ENCODE results near the gene AIG1. TPM values are rescaled to one million over a fixed set of nuclear protein-coding genes. Genes with fewer than 3 reads are reported as not detected.

AIG1 gene
- total and polyA plus RNA-seq, 2 of the 4 experiments (the other 2 are of a cell fraction), result 21.3 to 27.1 TPM

DNA sequence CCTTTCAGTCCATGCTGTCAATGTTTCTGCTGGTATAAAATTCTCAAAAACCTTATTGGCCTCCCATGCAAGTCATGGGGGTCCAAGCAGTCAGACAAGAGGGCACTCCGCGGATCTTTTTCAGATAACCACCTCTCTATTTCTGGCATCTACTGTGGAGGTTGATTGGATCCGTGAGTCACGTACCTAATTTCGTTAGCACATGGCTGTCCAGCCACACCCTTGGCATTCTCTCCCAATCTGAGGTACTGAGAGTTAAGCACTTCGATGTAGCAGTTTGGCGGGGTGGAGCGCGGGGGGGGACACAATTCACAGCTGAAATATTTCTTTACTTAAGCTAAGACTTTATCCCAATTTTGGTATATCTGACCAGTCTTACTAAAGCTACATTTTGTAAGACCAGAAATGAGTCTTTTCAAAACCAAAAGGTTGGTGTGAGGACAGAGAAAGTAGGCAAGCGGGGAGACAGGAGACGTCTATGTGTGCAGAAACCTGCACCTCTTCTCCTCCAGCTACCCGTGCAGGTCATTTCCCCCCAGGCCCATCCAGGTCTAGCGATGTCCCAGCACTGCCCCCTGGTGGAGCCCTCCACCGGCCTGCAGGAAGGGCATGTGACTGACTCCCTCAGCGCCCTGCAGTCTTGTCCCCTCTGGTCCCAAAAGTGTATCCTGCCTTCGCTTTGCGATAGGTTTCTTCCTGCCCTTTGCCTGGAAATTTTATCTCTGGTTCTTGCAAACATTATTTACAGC is 276.7 kb downstream of the AIG1 start:
- H2BK120ac ChIP-seq (ENCODE audit: low read depth, low read length), result peak overlapping the region; percentile 68
- no peaks in the 10 kb centered on the region for H4K20me1 ChIP-seq (ENCODE audit: insufficient read depth, low read length)
- WGBS, 2 experiments (ENCODE audit: extremely low coverage in 2 of 2, insufficient read length in 1 of 2), result 61% methylated on average over 5 of the region's 17 CpGs; no CpG with 5 or more reads in 1 of the 2 experiments
- peak overlapping the region; percentile 31; the same call in 1 of the 3 replicates for H2BK15ac ChIP-seq (ENCODE audit: low read depth, low read length)
- TF ChIP-seq USF2 (IDR thresholded peaks at IDR 0.05; ENCODE audit: low read depth, low read length) (0 out of 2 replicates have a peak, but pooled peaks have one; percentile 18), RAD21 (IDR thresholded peaks at IDR 0.05; ENCODE audit: low read length) (peak; percentile 31), SMC3 (IDR thresholded peaks at IDR 0.05; ENCODE audit: low read depth, low read length) (peak; percentile 24; the same call in 1 of the 2 replicates), MAFK (IDR thresholded peaks at IDR 0.05; ENCODE audit: low read depth, low read length) (no peak), CEBPB (IDR thresholded peaks at IDR 0.05; ENCODE audit: low read depth, low read length) (no peak)
- TF ChIP-seq, protein P1, sequence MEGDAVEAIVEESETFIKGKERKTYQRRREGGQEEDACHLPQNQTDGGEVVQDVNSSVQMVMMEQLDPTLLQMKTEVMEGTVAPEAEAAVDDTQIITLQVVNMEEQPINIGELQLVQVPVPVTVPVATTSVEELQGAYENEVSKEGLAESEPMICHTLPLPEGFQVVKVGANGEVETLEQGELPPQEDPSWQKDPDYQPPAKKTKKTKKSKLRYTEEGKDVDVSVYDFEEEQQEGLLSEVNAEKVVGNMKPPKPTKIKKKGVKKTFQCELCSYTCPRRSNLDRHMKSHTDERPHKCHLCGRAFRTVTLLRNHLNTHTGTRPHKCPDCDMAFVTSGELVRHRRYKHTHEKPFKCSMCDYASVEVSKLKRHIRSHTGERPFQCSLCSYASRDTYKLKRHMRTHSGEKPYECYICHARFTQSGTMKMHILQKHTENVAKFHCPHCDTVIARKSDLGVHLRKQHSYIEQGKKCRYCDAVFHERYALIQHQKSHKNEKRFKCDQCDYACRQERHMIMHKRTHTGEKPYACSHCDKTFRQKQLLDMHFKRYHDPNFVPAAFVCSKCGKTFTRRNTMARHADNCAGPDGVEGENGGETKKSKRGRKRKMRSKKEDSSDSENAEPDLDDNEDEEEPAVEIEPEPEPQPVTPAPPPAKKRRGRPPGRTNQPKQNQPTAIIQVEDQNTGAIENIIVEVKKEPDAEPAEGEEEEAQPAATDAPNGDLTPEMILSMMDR (conservative IDR thresholded peaks at IDR 0.05; ENCODE audit: low read depth, low read length), result peak; percentile 33; the same call in 1 of the 2 replicates
- H4K8ac ChIP-seq (ENCODE audit: low read depth in 2 of 2, low read length in 2 of 2), result peak overlapping the region in 1 of 2 experiments; percentile 49; a peak in 1 of 4 replicates
- intact Hi-C loops (cut with micrococcal nuclease) (no loop called here), in situ Hi-C loops (cut with MboI; ENCODE audit: low sequenced_read_pairs) (no loop called here), dilution Hi-C loops (cut with HindIII; ENCODE audit: low sequenced_read_pairs, unreplicated experiment) (no loop called here)
- H2AK9ac ChIP-seq (replicated peaks; ENCODE audit: low read depth, low read length, poor library complexity), result no peak overlapping the region
- H3K14ac ChIP-seq (replicated peaks; ENCODE audit: low read depth, low read length), result peak overlapping the region; percentile 28; the same call in 1 of the 2 replicates
- no peaks in the 10 kb centered on the region for H3K9me3 ChIP-seq (ENCODE audit: control insufficient read depth, insufficient read depth, low read length)
- H3K36me3 ChIP-seq (ENCODE audit: control insufficient read depth, insufficient read depth, low read length), result no peaks in the 10 kb centered on the region
- no peak overlapping the region for H3K18ac ChIP-seq (ENCODE audit: low read depth, low read length)
- peaks cover 4% of the 10 kb centered on the region; the same call in 1 of the 2 replicates for H3K4me1 ChIP-seq (ENCODE audit: control insufficient read depth, insufficient read depth, low read length)
- no peaks in the 10 kb centered on the region for H3K27me3 ChIP-seq (ENCODE audit: control insufficient read depth, insufficient read depth, low read length)
- peak overlapping the region; percentile 52 for H2BK20ac ChIP-seq (ENCODE audit: low read depth, low read length)
- H3K9me1 ChIP-seq (ENCODE audit: insufficient read depth, low read length), result no peaks in the 10 kb centered on the region; the same call in 1 of the 2 replicates
- no peak overlapping the region for H3K4me2 ChIP-seq (ENCODE audit: low read depth, low read length)
- H2AFZ ChIP-seq (replicated peaks; ENCODE audit: low read length, poor library complexity), result peak overlapping the region; percentile 27
- no peak overlapping the region for H3K23ac ChIP-seq (ENCODE audit: low read depth, low read length)
- no peak overlapping the region for H3K56ac ChIP-seq (ENCODE audit: extremely low read depth, insufficient read depth, low read length)
- H3K27ac ChIP-seq (ENCODE audit: insufficient read depth, low read length), result no peak overlapping the region
- H4K5ac ChIP-seq (ENCODE audit: low read depth, low read length), result no peak overlapping the region
- peak overlapping the region; percentile 67; the same call in 1 of the 2 replicates for H3K4ac ChIP-seq (ENCODE audit: low read depth, low read length)
- H4K91ac ChIP-seq (ENCODE audit: insufficient read depth, low read depth, low read length), result 0 out of 2 replicates have a peak overlapping the region, but pooled peaks have one; percentile 3
- H3K9ac ChIP-seq (ENCODE audit: low read depth, low read length), result no peak overlapping the region
- CTCF ChIA-PET, result interaction anchor here (0.5 to 1.2 kb wide), 3 partner anchors 11 to 535 kb away, joined by 3 to 6 read pairs (median 3); no protein-coding TSS in a partner anchor
- POLR2A ChIA-PET (ENCODE audit: unreplicated experiment), result interaction anchor here (0.6 kb wide), 1 partner anchor 8 kb away, joined by 4 read pairs; no protein-coding TSS in a partner anchor
- no peaks in the 10 kb centered on the region for H3K79me1 ChIP-seq (ENCODE audit: low read depth in 1 of 2, low read length in 2 of 2)
- ATAC-seq (ENCODE audit: low read depth) (no peak), DNase-seq (peak; percentile 8)
- no peak overlapping the region for H2BK5ac ChIP-seq (ENCODE audit: low read depth, low read length, poor library complexity, severe bottlenecking)
- BruUV-seq (replicated peaks), result no TSS peak
- H3K4me3 ChIP-seq (ENCODE audit: insufficient read depth, low read depth, low read length), result no peak overlapping the region
- H2AK5ac ChIP-seq (ENCODE audit: low read depth, low read length), result peak overlapping the region; percentile 22; the same call in 1 of the 2 replicates
